ENCODE results near the gene JPH4.
"Not testable (repeated sequence)": the region's sequence is repeated elsewhere in the genome, so short reads cannot be mapped to it uniquely, and the experiment has no call there.

The JPH4 gene

GRCh38 chr14:23544511-23545447 is 33.8 kb downstream of the JPH4 start:
- DNase-seq = no peak

GRCh38 chr14:23543403-23543802 is 35.2 kb downstream of the JPH4 start:
- DNase-seq = no peak

GRCh38 chr14:23542261-23542660 is 36.3 kb downstream of the JPH4 start:
- DNase-seq = no peak

- no peak for DNase-seq
These were observed 38.5 kb downstream of the JPH4 start for GRCh38 chr14:23540141-23540469.

GRCh38 chr14:23539248-23540140 is 39.1 kb downstream of the JPH4 start:
- DNase-seq = peak; percentile 81

GRCh38 chr14:23538785-23539184 is 39.8 kb downstream of the JPH4 start:
- peak; percentile 74 for DNase-seq

- DNase-seq = no peak
These were observed 40.4 kb downstream of the JPH4 start for GRCh38 chr14:23538050-23538718.

GRCh38 chr14:23537351-23538049 is 41.1 kb downstream of the JPH4 start:
- peak; percentile 80 for DNase-seq

- not testable (repeated sequence) for DNase-seq
These were observed 41.7 kb downstream of the JPH4 start for GRCh38 chr14:23536906-23537305.

GRCh38 chr14:23536494-23536893 is 42.1 kb downstream of the JPH4 start:
- DNase-seq = no peak

GRCh38 chr14:23535943-23536342 is 42.6 kb downstream of the JPH4 start:
- no peak for DNase-seq

GRCh38 chr14:23533652-23534435 is 44.7 kb downstream of the JPH4 start:
- no peak for DNase-seq

- DNase-seq = no peak
These were observed 45.9 kb downstream of the JPH4 start for GRCh38 chr14:23532658-23533057.

GRCh38 chr14:23531391-23531790 is 47.2 kb downstream of the JPH4 start:
- DNase-seq = no peak

- no peak for DNase-seq
These were observed 48.1 kb downstream of the JPH4 start for GRCh38 chr14:23530375-23531055.

- DNase-seq = no peak
These were observed 49.6 kb downstream of the JPH4 start for GRCh38 chr14:23529016-23529415.

- no peak for DNase-seq
These were observed 50.0 kb downstream of the JPH4 start for GRCh38 chr14:23528555-23528954.

- DNase-seq = no peak
These were observed 53.0 kb downstream of the JPH4 start for GRCh38 chr14:23525611-23526010.

GRCh38 chr14:23524954-23525353 is 53.6 kb downstream of the JPH4 start:
- no peak for DNase-seq

GRCh38 chr14:23523229-23524016 is 55.2 kb downstream of the JPH4 start:
- no peak for DNase-seq
